Subcutaneous preadipocyte (primary cell): ENCODE measurements around the gene CDK19. TPM values are rescaled to one million over a fixed set of nuclear protein-coding genes. Genes with fewer than 3 reads are reported as not detected.

Experiments
- small RNA-seq: library from RNA; depleted of rRNA; stranded (forward); fragments of <200 nt; gene quantifications from one replicate; pipeline ENCODE3, GENCODE V24; 2012
- total RNA-seq: library from RNA; depleted of rRNA; stranded (reverse); fragments of >200 nt; gene quantifications from 2 replicates; pipeline ENCODE4 v1.2.3, GENCODE V29; 2012

CDK19 gene
- total RNA-seq: 7.0 and 7.2 TPM in 2 replicates

DNA sequence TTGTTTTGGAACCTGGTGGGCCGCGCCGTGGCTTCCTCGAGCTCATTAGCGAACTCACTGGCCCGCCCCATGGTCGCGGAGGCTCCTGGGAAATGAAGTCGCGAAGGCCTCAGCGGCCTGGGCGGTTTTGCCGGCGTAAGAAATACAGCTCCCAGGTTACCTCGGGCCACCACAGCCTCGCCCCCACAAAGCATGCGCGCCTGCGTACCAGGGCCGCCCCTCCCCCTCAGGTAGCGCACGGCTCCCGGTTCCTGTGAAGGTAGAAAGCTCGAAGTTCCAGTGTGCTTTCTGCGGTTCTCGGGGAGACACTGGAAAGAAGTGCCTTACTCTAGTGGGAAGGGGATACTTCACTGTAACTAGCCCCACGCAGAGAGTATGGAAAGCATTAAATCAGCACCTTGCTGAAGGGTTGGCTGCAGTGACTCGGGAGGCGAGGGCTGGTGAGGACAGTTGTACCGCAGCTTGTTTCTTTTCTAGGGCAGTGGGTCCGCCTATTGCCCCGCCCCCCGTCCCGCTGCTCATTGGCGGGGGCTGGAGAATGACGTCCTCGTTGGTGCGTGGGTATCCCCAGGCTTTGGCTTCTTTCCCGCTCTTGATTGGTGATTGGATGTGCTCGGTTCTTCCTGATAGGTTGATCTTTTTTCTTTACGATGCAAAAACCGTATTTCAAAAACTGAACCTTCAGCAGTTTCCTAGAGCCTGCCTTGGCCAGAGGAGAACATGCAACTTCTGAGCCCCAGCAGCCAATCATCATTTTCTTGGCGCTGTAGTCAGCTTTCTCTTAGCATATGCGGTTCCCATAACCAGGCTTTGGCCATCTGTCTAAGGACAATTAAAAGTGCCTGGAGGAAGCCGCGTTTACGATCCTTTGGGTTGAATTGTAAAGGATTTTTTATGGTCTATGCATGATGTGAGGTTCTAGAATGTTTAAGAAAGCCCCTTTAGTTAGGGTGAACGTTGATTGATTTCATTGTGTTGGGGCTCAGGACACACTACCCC lies at the start of gene CDK19:
CDK19 (minus strand) TSS at position 59 of the 999 bp plus-strand sequence. CDS start 333 bp downstream, outside the sequence.

Small RNA genes within 50 kb of the gene (small RNA-seq; reads per million reads assigned to genes)
- gene RNU6-1115P (not detected), gene RNU6-957P (not detected), gene SNORA40C (1.0 reads per million, percentile 60 among the genes with 10 or more reads in this experiment)

Other genes with a start within 250 kb of the CDK19 start
- 66.9 and 93.4 TPM in 2 replicates for gene AMD1, start 59.3 kb upstream of the CDK19 start, total RNA-seq
- gene GTF3C6, start 143.2 kb upstream of the CDK19 start, total RNA-seq: 38.7 and 46.7 TPM in 2 replicates
- gene RPF2, start 166.6 kb upstream of the CDK19 start, total RNA-seq: 31.2 and 33.8 TPM in 2 replicates